Ishikawa (cell line): Measurements from ENCODE around the gene SCARF2.

Experiments
- CEBPB ChIP-seq: IDR thresholded peaks from 2 replicates; pipeline ENCODE4 v1.6.1; 2012
- EGR1 ChIP-seq: IDR thresholded peaks from 2 replicates; pipeline ENCODE4 v1.6.1; 2012
- EP300 ChIP-seq: IDR thresholded peaks from 2 replicates; pipeline ENCODE4 v1.6.1; 2012; ENCODE audit warnings: borderline replicate concordance
- MAX ChIP-seq: IDR thresholded peaks from 2 replicates; pipeline ENCODE4 v1.6.1; 2012
- NFIC ChIP-seq: IDR thresholded peaks from 2 replicates; pipeline ENCODE4 v1.6.1; 2012
- RAD21 ChIP-seq: IDR thresholded peaks from 2 replicates; pipeline ENCODE4 v1.6.1; 2012; ENCODE audit warnings: low read depth
- TF ChIP-seq, protein P1 (sequence below): IDR thresholded peaks from 2 replicates; pipeline ENCODE4 v1.6.1; 2012; ENCODE audit warnings: low read depth, mild to moderate bottlenecking

- no peak for TF ChIP-seq EP300
- no peak for TF ChIP-seq NFIC
- TF ChIP-seq CEBPB = no peak
- no peak for TF ChIP-seq RAD21
- TF ChIP-seq, protein P1, sequence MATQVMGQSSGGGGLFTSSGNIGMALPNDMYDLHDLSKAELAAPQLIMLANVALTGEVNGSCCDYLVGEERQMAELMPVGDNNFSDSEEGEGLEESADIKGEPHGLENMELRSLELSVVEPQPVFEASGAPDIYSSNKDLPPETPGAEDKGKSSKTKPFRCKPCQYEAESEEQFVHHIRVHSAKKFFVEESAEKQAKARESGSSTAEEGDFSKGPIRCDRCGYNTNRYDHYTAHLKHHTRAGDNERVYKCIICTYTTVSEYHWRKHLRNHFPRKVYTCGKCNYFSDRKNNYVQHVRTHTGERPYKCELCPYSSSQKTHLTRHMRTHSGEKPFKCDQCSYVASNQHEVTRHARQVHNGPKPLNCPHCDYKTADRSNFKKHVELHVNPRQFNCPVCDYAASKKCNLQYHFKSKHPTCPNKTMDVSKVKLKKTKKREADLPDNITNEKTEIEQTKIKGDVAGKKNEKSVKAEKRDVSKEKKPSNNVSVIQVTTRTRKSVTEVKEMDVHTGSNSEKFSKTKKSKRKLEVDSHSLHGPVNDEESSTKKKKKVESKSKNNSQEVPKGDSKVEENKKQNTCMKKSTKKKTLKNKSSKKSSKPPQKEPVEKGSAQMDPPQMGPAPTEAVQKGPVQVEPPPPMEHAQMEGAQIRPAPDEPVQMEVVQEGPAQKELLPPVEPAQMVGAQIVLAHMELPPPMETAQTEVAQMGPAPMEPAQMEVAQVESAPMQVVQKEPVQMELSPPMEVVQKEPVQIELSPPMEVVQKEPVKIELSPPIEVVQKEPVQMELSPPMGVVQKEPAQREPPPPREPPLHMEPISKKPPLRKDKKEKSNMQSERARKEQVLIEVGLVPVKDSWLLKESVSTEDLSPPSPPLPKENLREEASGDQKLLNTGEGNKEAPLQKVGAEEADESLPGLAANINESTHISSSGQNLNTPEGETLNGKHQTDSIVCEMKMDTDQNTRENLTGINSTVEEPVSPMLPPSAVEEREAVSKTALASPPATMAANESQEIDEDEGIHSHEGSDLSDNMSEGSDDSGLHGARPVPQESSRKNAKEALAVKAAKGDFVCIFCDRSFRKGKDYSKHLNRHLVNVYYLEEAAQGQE = no peak
- TF ChIP-seq MAX = no peak
- TF ChIP-seq EGR1 = no peak
Observed at GRCh38 chr22:20424932-20425565, 12.6 kb downstream of the SCARF2 start.
